AG10803 (cell line): ENCODE measurements around the gene CTIF.

Experiments
- DNase-seq: peaks from one replicate; pipeline ENCODE4 v3.0.0; 2010; ENCODE audit warnings: low read depth
- H3K4me3 ChIP-seq: 2 replicates; pipeline ENCODE4 v1.5.1; 2011; ENCODE audit warnings: mild to moderate bottlenecking, low read length, control low read depth
- CTCF ChIP-seq: conservative IDR thresholded peaks from 2 replicates; pipeline ENCODE4 v1.5.1; 2011; ENCODE audit warnings: mild to moderate bottlenecking, low read length, control low read depth, inconsistent platforms

The CTIF gene

DNA sequence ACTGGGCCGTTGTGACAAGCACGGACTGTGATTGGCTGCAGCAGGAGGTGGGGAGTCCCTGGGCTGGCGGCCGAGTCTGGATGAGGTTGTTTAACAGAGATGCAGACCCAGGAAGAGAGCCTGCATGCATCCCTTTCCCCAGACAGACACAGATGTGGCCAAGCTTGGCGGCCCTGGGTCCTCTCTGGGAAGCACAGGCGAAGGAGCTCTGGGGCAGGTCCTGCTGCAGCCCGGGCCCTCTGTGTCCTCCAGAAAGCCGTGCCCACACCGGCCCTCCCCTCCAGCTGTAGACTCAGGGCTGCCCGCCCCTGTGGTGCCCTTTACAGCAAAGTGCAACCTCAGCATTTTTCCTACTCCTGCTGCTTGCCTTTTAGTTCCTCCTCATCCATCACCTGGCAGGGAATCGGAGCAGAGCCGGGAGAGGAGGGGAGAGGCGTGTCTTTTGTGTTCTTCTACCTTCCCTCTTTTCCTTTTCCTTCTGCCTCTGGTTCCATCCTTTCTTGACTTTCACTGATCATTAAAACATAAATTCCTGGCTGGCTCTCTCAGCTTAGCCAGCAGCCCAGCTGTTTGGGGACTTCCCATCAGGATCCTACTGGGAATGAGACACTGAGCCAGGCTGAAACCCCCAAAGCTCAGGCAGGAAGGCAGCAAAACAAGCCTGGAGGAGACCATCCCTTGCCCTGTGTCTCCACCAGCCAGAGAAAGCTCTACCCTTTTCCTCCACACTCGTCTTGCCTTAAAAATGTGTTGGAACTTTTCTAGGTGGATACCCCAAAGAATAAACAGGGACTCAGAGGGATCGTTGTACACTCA lies 75.0 kb downstream of the CTIF start:
- H3K4me3 ChIP-seq = no peak overlapping the region
- no peak for DNase-seq
- no peak for TF ChIP-seq CTCF

- no peak for TF ChIP-seq CTCF
- no peak for DNase-seq
- no peak overlapping the region for H3K4me3 ChIP-seq
These were observed 77.0 kb downstream of the CTIF start for GRCh38 chr18:48615566-48616401.

GRCh38 chr18:48616484-48617255 lies 77.8 kb downstream of the CTIF start:
- no peak for TF ChIP-seq CTCF
- DNase-seq = peak; percentile 34
- H3K4me3 ChIP-seq = no peak overlapping the region

GRCh38 chr18:48617844-48618497 lies 79.1 kb downstream of the CTIF start:
- DNase-seq = no peak
- H3K4me3 ChIP-seq = no peak overlapping the region
- TF ChIP-seq CTCF = no peak

- H3K4me3 ChIP-seq = no peak overlapping the region
- no peak for TF ChIP-seq CTCF
- DNase-seq = no peak
These were observed 80.2 kb downstream of the CTIF start for GRCh38 chr18:48619016-48619415.

GRCh38 chr18:48619501-48619900 lies 80.7 kb downstream of the CTIF start:
- DNase-seq = no peak
- no peak for TF ChIP-seq CTCF
- no peak overlapping the region for H3K4me3 ChIP-seq
